Measurements from ENCODE around the gene MEGF9.
A peak's percentile ranks its signal among the peaks of the same experiment; 100 is the strongest.

MEGF9 gene

DNA sequence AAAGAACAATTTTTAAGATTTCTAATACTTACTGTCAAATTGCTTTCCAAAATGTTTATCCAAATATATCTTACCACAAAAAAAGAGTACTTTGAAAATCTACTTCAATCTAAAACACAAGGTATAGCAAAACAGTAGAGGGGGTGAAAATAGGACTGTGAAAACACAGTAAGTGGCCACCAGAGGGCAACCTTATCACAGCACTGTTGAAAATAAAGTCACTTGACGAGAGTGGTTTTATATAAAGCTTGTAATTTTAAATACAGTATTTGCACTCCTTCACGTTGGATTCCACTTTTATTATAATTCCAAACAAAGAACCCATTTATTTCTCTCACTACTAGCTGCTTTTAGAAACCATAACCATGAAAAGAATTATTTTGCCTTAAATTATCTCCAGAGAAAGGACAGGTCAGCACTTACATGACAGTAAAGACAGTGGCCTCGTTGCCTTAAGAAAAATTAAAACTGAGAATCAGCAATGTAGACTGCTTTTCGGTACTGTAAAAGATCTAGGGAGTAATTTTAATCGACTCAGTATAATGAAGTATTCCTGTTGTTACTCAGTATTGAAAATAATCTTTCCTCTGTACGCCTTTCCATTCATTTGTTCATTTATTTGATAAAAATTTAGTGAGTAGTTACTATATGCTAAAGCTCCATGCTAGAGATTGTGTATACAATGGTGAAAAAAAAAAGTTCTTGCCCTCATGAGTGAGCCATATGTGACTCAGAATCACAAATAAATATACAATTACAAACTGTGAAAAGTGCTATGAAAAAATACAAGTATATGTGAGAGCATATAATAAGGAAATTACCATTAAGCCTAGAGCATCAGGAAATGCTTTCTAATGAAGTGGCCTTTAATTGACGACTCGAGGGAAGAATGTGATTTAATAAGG is 94.3 kb downstream of the MEGF9 start:
- DNase-seq, result peak; percentile 57

DNA sequence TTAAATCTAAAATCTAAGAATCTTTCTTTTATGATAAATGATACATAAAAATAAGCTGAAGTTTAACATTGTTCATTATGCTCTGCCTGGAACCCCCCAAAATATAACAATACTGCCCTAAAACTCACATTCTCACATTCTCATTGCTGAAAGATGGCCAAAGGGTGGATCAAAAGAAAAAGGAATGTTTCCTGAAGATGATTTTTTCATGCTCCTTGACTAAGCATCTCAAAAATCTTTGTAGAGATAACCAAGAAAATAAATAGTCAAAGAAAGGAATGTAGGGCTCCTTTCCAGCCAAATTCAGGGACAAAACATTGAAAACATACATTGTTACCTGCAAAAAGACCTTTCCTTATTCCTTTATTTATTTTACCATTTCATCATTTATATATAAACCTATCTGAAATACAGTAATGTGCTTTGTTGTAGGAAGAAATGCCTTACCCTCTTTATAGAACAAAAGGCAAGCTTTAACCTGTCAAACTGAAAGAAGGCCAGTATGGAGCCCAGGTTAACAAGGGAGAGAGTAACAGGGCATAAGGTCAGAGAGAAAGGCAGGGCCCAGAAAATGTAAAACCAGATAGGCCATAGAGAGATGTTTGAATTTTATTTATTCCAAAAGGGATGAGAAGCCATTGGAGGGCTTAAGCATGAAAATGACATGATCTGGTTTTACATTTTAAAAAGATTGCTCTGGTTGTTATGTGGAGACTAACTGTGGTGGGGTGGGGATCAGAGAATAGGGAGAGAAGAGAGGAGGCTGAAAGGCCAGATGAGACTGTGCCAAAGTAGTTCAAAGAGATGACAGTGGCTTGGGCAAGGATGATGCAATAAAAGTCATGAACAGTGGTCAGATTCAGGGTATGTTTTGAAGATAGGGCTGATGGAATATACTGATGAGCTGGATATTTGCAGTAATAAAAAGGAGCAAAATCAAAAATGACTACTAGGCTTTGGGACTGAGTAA is 97.0 kb downstream of the MEGF9 start:
- no peak for DNase-seq

DNA sequence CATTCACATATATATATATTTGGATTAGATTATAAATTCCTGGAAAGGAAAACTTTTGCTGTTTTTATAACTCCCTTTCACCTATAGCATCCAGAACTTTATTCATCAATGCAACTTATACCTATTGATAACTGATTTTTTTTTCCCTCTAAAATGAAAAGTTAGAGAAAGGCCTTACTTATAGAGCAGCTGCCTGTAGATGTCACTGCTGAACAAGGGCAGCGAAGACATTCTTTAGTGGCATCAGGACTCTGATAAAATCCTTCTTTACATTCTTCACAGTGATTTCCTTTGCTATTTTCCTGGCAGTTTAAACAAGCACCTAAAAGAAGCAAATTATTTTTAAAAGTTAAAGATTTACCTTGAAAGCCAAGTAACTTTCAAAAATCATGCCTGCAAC is 102.1 kb downstream of the MEGF9 start:
- DNase-seq, result no peak

DNA sequence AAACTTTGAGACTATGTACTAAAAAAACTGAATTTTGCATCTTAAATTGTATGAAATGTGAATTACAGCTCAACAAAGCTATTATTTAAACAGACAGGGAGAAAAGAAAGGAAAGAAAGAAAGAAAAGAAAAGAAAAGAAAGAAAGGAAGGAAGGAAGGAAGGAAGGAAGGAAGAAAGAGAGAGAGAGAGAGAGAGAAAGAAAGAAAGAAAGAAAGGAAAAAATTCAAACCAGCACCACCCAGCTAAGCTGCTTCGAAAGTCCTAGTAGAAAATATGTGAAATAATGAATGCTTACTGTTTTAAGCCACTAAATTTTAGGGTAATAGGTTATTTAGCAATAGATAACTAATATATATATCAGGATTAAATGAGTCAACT is 102.6 kb downstream of the MEGF9 start:
- no peak for DNase-seq

DNA sequence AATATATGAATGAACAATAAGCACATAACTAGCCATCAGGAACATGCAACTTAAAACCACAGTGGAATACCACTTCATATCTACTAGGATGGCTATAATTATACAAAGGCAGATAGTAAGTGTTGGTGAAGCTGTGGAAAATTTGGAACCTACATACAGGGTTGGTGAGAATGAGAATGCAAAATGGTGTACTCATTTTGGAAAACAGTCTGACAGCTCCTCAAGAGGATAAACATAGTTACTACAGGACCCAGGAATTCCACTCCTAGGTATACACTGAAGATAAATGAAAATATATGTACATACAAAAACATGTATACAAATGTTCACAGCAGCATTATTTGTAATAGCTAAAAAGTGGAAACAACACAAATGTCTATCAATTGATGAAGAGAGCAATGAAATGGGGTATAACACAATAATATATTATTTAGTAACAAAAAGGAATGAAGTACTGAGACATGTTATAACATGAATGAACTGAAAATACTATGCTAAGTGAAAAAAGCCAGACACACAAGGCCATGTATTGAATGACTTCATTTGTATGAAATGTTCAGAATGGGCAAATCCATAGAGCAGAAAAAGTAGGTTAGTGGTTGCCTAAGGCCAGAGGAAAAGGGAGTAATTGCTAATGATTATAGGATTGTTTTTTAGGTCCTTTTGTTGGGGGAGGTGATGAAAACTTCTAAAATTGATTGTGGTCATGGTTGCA is 103.1 kb downstream of the MEGF9 start:
- DNase-seq, result no peak

DNA sequence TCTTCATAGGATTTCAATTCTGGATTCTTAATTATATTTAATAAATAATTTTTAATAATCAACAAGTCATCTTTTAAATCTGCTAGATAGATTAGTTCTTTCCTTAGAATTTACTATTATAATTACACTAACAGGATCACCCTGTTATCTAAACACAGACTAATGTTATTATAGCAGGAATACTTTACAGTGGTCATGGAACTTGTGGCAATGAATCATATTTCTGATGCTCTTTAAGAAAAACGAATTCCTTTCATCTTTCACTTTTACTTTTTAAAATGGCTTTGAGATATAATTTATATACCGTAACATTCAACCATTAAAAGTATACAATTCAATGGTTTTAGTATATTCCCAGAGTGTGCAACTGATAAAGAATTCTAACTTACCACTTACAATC is 104.6 kb downstream of the MEGF9 start:
- no peak for DNase-seq

DNA sequence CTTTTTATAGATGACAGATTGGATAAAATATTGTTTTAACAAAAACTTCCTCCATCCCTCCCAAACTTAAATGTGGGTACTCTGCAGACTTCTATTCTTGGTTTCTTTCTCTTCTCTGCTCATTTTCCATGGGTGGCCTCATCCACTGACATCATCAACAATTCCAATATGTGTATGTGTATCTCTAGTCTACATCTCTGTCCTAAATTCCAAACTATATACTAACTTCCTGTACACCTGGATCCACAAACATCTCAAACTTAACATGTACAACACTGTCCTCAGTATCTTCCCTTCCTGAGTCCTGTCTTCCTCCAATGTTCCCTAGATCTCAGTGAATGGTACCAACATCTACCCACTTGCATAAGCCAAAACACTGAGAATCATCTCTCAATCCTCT is 105.8 kb downstream of the MEGF9 start:
- DNase-seq, result no peak

DNA sequence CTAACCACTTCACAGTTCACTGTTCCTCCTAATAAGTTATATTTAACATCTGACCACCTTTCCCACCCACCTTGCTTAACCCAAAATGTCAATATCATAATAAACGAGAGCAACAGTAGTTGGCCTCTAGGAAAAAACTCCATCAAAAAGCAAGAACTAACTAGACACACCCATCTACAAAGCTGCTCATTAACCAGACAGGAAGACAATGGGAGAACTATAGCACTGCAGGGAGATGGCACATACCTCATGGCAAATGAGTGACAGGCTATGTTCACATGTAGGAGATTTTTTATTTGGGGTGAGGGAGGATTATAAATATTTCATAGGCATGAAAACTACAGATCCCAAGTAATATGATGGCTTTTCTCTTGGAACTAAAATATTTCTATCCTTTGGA is 110.7 kb downstream of the MEGF9 start:
- no peak for DNase-seq

DNA sequence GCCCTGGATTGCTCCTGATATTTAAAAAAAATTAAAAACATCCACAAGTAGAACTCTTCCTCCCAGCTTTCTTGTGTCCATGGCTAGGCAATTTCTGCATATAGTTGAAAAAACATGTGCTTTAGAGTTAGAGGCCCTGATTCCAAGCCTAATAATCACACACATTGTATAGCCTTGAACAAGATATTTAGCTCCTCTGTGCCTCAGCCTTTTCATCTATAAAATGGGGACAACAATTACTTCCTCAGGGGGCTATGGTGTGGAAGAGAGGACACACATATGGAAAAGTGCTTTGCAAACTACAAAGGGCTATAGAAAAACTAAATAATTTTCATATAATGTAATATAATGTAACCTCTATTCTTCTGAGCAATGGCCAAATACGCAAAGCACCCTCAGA is 111.3 kb downstream of the MEGF9 start:
- no peak for DNase-seq

DNA sequence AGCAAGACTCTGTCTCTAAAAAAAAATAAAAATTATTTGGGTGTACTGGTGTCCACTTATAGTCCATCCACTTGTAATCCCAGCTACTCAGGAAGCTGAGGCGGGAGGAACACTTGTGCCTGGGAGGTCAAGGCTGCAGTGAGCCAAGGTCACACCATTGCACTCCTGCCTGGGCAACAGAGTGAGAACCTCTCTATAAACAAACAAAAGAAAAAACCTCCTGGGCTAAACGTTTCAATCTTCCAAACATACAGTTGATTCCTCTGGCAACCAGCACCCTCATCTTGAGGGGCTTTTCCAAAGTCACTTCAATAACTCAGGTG is 120.4 kb downstream of the MEGF9 start:
- no peak for DNase-seq

DNA sequence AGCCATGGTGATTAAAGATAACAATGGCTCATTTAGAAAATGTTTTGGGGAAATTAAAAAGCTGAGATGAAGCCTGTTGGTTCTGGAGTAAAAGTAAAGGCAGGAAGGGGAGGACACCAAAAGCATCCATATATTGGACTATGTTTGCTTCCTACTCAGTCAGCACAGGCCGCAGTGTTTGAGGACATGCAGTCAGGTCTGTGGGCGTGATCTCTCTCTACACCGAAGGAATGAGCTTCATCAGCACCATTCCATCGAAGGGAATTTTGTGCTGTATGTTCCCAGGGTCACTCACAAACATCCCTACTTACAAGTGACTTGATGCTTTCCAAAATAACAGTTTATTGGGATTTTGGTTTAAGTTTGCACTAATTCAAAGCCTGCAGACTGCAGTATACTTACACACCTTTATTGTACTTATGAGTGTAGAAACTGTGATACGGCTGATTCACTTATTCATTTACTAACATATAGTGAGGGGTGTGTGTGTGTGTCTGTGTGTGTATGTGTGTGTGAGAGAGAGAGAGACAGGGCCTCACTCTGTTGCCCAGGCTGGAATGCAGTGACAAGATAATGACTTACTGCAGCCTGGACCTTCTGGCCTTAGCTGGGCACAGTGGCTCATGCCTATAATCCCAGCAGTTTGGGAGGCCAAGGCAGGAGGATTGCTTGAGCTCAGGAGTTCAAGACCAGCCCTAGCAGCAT is 120.9 kb downstream of the MEGF9 start:
- no peak for DNase-seq

DNA sequence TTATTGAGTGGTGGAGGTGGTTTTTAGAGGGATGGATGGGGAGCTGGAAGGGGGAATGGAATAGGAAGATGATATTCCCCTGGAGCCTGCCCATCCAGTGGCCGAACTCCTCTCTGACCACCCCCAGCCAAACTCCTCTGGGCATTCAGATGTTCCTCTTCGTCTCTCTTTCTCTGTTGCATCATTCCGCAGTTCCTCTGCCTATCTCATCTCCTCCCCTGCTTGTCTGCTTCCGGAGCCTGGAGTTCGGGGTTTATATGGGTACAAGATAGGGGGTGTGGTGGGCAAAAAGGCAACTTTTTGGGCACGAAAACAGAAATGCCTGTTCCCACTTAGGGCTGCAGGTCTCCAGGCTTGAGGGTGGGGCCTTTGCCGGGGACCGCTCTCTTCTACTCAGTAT is 122.1 kb downstream of the MEGF9 start:
- DNase-seq, result no peak

DNA sequence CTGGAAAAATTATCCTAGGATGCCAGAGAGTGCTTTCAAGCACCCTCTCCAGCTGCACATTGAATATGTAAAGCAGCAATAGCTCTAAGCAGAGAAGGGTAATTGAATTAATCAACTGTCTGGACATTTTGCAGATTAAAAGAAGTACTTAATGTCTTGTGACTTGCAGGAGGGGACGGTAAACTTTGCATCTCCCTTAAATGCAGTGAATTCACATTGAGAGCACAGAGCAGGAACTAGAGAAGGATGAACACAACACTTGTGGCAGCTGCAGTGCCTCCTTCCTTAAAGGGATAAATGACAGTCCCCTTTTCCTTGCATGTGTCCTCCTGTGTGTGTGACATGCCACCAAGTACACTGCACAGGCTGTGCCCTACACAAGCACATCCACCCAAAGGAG is 126.9 kb downstream of the MEGF9 start:
- DNase-seq, result no peak

DNA sequence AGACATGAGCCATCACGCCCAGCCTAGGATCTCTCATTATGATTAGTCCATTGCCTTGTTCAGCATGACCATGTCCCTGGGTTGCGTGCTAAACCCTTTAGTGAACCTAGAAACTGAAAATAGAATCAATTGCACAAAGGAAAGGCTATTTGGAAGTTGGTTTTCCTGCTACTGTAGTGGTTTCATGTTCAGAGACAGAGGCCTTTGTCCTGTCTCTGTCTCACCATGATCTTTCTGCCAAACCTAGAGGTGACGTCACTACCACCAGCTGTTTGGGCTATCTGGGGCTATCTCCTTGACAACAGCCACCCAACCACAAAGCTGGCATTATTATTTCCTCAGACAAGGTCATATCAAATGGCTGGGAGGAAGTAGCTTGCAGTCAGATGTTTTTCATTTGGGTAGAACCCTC is 130.3 kb downstream of the MEGF9 start:
- no peak for DNase-seq

DNA sequence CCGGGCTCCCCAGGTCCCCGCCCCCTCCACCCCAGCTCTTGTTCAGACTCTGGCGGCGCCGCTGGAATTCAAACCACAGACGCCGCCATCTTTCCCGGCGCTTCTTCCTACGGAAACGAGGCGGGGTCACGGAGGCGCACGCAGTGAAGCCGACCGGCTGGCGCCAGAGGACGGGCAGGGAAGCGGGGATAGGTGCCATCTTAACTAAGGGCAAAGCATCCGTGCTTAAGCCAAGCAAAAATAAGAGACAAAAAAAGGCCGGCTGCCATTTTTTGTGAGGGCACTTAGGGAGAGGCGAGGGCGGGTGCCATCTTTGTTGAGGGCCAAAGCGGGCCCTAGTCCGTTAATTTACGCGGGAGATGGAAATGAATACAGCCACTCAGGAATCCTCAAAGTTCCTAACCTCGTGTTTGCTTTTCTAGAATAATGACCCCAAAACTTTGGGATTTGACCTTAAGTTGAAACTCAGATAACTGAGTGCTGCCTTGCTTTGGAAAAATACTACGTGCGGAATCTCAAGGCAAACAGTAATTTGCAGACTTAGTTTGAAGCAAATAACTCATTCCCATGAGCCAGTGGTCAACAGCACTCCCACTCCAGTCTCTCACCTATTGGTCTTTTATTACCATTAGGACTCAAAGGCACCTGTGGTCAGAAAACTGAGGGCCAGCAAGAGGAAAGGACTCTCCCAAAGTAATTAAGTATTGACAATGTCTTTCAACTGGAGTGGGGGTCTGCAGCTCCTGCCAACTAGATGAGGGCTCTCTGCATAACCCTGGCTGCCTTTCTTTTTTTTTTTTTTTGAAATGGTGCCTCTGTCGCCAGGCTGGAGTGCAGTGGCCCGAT is 134.0 kb downstream of the MEGF9 start, which contains the start of gene CDK5RAP2:
TSS of gene CDK5RAP2 (minus strand) at position 117 of the 846 bp plus-strand sequence. CDS start 189 bp downstream, outside the sequence.
- peak; percentile 91 for DNase-seq

DNA sequence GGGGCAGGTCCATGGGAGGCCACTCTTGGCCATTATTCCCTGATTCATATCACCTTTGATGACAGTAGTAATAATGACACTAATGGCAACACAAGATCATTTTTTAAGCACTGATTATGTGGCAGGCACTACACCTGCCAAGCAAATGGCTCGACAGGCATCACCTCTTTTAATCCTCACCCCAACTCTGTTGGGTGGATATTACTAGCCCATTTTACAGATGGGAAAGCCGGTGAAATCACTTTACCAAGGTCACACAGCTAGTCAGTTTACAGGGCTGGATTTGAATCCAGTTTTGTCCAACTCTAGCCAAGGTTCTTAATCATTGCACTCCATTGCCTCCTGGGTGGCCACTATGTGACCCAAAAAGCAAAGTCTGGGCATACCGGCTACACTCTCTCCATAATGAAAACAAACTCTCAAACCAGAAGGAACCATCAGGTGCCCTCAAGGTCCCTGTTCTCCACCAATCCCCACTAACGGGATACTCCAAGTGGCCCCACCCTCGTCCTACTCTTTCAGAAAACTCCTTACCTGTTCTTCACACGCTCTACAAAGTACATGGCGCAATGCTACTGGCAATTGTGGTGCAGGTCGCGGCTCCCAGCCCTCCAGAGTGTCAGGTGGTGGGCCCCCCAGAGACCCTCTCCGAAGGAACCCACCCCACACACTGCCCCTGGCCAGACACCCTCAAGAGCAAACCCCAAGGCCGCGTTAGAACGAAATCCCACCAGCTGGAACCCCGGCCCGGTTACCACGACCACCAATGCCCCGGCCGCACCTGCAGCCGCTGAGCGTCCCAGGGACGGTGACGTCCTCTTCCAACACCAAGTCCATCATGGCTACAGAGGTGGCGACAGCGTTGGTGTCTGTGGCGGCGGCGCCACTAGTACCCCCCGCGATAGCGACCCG is 134.9 kb downstream of the MEGF9 start:
- DNase-seq, result no peak

DNA sequence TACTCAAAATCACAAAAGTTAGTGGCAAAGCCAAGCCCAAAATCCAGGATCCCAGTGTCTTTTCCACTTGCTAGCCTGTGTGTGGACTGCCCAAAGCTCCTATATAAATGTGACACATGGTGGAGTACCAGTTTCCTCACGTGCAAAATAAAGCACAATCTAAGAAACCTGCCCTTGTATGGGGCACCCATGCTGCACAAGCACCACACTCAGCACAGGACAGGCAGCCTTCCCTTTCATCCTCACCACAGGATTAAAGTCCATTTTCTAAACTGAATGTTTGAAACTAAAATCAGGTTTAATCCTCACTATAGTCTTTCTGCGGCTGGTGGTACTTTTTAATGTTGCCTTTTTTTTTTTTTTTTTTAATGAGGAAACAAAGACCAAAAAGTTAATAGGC is 139.8 kb downstream of the MEGF9 start:
- DNase-seq, result no peak

DNA sequence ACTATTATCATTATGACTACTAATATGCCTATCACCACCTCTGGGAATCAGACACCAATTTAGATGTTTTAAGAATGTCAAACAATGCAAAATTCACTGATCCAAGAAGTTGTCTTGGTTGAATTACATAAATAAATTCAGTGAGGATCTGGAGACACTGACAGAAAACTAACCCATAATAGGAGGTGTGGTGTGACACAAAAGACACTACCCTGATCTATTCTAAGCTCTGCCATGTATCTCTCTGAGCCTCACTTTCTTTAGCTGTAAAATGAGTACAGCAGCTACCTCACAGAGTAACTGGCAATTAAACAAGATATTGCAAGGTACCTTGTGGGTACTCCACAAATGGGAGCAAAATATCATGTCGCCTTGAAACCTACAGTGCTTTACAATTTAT is 141.8 kb downstream of the MEGF9 start:
- DNase-seq, result no peak

DNA sequence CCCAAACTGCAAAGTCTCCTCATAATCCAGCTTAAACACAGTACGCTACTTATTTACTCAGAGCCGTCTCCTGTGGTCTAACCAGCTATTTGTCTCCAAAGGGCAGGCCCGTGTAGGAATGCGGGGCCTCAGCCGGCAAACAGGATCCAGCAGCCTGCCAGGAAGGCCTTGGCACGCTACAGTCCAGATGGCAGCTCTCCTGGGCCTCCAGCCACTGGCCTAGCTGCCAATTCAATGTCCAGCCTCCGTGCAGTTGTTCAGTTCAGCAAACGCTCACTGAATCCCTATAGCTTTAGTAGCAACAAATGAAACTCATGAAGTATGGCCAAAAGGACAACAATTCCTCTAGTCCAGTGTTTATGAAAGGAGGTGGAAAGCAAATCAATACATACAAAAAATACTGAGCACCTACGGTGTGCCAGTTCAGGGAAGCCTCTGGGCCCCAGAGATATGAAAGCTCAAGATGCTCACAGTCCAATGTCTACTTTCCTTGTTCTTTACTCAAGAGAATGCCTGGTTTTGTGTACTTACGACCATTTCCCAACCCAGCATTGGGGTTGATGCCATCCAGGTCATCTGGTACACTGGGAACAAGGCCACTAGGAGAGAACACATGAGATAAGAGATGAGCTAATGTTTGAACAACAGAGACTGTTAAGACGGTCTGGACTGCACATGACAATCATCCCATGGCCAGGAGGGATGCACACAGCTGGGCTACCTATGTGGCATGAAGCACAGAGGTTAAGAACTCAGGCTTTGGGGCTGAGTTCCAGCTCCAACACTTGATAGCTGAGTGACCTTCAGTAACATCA is 142.6 kb downstream of the MEGF9 start:
- DNase-seq, result no peak

DNA sequence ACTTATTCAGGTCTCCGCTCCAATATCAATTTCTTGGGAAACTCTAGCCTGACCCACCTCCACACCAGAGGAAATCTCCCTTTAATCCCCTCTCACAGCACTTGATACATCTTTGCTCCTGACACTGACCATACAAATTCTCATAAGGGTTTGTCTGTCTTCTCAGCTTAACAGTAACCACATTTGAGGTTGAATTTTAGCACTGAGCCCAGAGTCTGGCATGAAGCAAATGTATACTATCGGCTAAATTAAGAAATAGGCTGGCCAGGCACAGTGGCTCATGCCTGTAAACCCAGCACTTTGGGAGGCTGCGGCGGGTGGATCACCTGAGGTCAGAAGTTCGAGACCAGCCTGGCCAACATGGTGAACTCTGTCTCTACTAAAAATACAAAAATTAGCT is 144.0 kb downstream of the MEGF9 start:
- no peak for DNase-seq

Data from activated CD8-positive, alpha-beta memory T cell treated with anti-CD3 and anti-CD28 coated beads, Interleukin-2, amount 50 U/mL, for 4 hours (primary cell).